HCT116 (cell line): ENCODE measurements around the gene TMEM117. TPM values are rescaled to one million over a fixed set of nuclear protein-coding genes. Genes with fewer than 3 reads are reported as not detected.

ENCODE experiments used
- ATAC-seq: fragments of 200-7000 bp; cut with Tn5 transposase; 2 replicates; pipeline ENCODE4 v1.9.1; 2020; ENCODE audit warnings: mild to moderate bottlenecking, moderate library complexity
- BruUV-seq: library from RNA; stranded (reverse); fragments of 400-500 nt; replicated peaks from 2 replicates; lab custom pipeline; 2021; lab: Mats Ljungman, UMichigan
- CTCF ChIA-PET: fragments of 300-600 bp; sonication (Branson Sonifier 250); formaldehyde crosslinking; loops from one replicate; lab custom pipeline; 2021; ENCODE audit warnings: antibody characterized with exemption; lab: Charles Lee
- POLR2A ChIA-PET: fragments of 300-600, 350-600 bp; sonication (Branson Sonifier 250); formaldehyde crosslinking; loops from one replicate; lab custom pipeline; 2021; ENCODE audit warnings: antibody characterized with exemption; lab: Charles Lee
- RAD21 ChIA-PET, 2 experiments: fragments of 300-600 bp; sonication (Branson Sonifier 250); formaldehyde crosslinking; loops; one replicate each; lab custom pipeline; 2023; ENCODE audit warnings: low total read pairs in 2 of 2; ENCODE audit not compliant: uncharacterized antibody in 2 of 2, unreplicated experiment in 2 of 2, low non-redundant PET in 1 of 2; lab: Charles Lee
- DNase-seq: peaks from one replicate; pipeline ENCODE4 v3.0.0-alpha.2; 2010; ENCODE audit warnings: low read depth, low spot score
- H2AFZ ChIP-seq: fragments of 200-600 bp; shearing (Covaris generic), sonication (generic); 2 replicates; pipeline ENCODE4 v1.6.1; 2017; ENCODE audit warnings: low read depth, mixed run types, mixed read lengths, antibody characterized with exemption, low read length; ENCODE audit not compliant: poor library complexity, severe bottlenecking
- H3K27ac ChIP-seq: 2 replicates; pipeline ENCODE4 v1.5.1; 2012; ENCODE audit warnings: low read depth, low read length
- H3K27me3 ChIP-seq: fragments of 200-600 bp; sonication (generic); 2 replicates; pipeline ENCODE4 v1.6.1; 2016; ENCODE audit warnings: mixed run types, low read length, mixed read lengths; ENCODE audit not compliant: insufficient read depth
- H3K36me3 ChIP-seq, 2 experiments: fragments of 200-500 bp in 1 of 2; fragments of 200-600 bp in 1 of 2; sonication (Bioruptor generic) in 1 of 2; sonication (generic) in 1 of 2; 2 replicates each; pipeline versions ENCODE4 v1.5.1 to v1.6.1; 2014 to 2016; ENCODE audit warnings: low read length in 2 of 2, inconsistent platforms in 1 of 2, mixed read lengths in 1 of 2, mixed run types in 1 of 2; ENCODE audit not compliant: insufficient read depth in 2 of 2, control insufficient read depth in 1 of 2
- H3K4me1 ChIP-seq, 2 experiments: fragments of 200-600 bp in 1 of 2; sonication (generic) in 1 of 2; 2 replicates each; pipeline versions ENCODE4 v1.5.1 to v1.6.1; 2012 to 2017; ENCODE audit warnings: low read length in 2 of 2, inconsistent platforms in 1 of 2, mild to moderate bottlenecking in 1 of 2, mixed read lengths in 1 of 2, mixed run types in 1 of 2, moderate library complexity in 1 of 2; ENCODE audit not compliant: insufficient read depth in 2 of 2, control insufficient read depth in 1 of 2
- H3K4me2 ChIP-seq: fragments of 200-600 bp; sonication (generic); 2 replicates; pipeline ENCODE4 v1.6.1; 2017; ENCODE audit warnings: mixed run types, low read length, mixed read lengths
- H3K4me3 ChIP-seq, 2 experiments: fragments of 200-600 bp in 1 of 2; sonication (generic) in 1 of 2; replicated peaks in 1 of 2; 2 replicates each; pipeline ENCODE4 v1.5.1; 2011 to 2016; ENCODE audit warnings: low read length in 2 of 2, control low read depth in 1 of 2, low read depth in 1 of 2, mild to moderate bottlenecking in 1 of 2, mixed read lengths in 1 of 2, mixed run types in 1 of 2
- H3K79me2 ChIP-seq: fragments of 200-600 bp; sonication (generic); 2 replicates; pipeline ENCODE4 v1.6.1; 2017; ENCODE audit warnings: mild to moderate bottlenecking, mixed run types, low read length, moderate library complexity, mixed read lengths; ENCODE audit not compliant: insufficient read depth
- H3K9ac ChIP-seq: fragments of 200-600 bp; sonication (generic); 2 replicates; pipeline ENCODE4 v1.6.1; 2016; ENCODE audit warnings: low read length, mixed read lengths
- H3K9me2 ChIP-seq: fragments of 200-600 bp; sonication (generic), shearing (Covaris generic); 2 replicates; pipeline ENCODE4 v1.6.1; 2017; ENCODE audit warnings: mixed run types, mild to moderate bottlenecking, moderate library complexity; ENCODE audit not compliant: insufficient read depth
- H3K9me3 ChIP-seq, 2 experiments: fragments of 200-500 bp in 1 of 2; fragments of 200-600 bp in 1 of 2; sonication (Bioruptor generic) in 1 of 2; sonication (generic) in 1 of 2; 2 replicates each; pipeline ENCODE4 v1.6.1; 2014 to 2017; ENCODE audit warnings: low read length in 2 of 2, mixed read lengths in 2 of 2, inconsistent platforms in 1 of 2, low read depth in 1 of 2, mild to moderate bottlenecking in 1 of 2, mixed run types in 1 of 2, moderate library complexity in 1 of 2; ENCODE audit not compliant: control insufficient read depth in 1 of 2, insufficient read depth in 1 of 2
- H4K20me1 ChIP-seq: fragments of 200-600 bp; sonication (generic), shearing (Covaris generic); 2 replicates; pipeline ENCODE4 v1.6.1; 2017; ENCODE audit warnings: mixed run types, mild to moderate bottlenecking, moderate library complexity; ENCODE audit not compliant: insufficient read depth
- JUND ChIP-seq: IDR thresholded peaks from 2 replicates; pipeline ENCODE4 v1.6.1; 2012
- REST ChIP-seq: IDR thresholded peaks from 2 replicates; pipeline ENCODE4 v1.6.1; 2012; ENCODE audit warnings: low read depth
- SRF ChIP-seq: IDR thresholded peaks from 2 replicates; pipeline ENCODE4 v1.6.1; 2012; ENCODE audit warnings: low read depth
- ZBTB33 ChIP-seq: IDR thresholded peaks from 2 replicates; pipeline ENCODE4 v1.6.1; 2011; ENCODE audit warnings: mild to moderate bottlenecking, low read length, moderate library complexity; ENCODE audit not compliant: insufficient replicate concordance; ENCODE audit errors: extremely low read depth
- ZNF274 ChIP-seq: fragments of 200-500 bp; sonication (Bioruptor generic); IDR thresholded peaks from 2 replicates; pipeline ENCODE4 v1.6.1; 2014; ENCODE audit warnings: mild to moderate bottlenecking, low read depth, low read length, inconsistent platforms
- intact Hi-C: fragments of 100-400 bp; cut with micrococcal nuclease; formaldehyde crosslinking; loops from 2 replicates; pipeline ENCODE4 v1.10.0; 2022
- total RNA-seq: library from RNA; stranded (reverse); gene quantifications from one replicate; pipeline ENCODE4 v1.2.1, GENCODE V29; 2021; ENCODE audit not compliant: unreplicated experiment

The TMEM117 gene
- total RNA-seq, 1 experiment from 2014 or later: 3.6 TPM

GRCh38 chr12:44294649-44295048 is 458.8 kb downstream of the TMEM117 start:
- TF ChIP-seq SRF (no peak), REST (no peak), JUND (no peak), ZBTB33 (no peak), ZNF274 (no peak)
- no peaks in the 10 kb centered on the region for H3K4me1 ChIP-seq
- intact Hi-C loops: no loop called here
- RAD21 ChIA-PET: no interaction called here
- DNase-seq (no peak), ATAC-seq (no peak)
- no peaks in the 10 kb centered on the region for H3K9me2 ChIP-seq
- no peak overlapping the region for H3K4me3 ChIP-seq
- no peaks in the 10 kb centered on the region for H3K36me3 ChIP-seq
- H3K27me3 ChIP-seq: no peaks in the 10 kb centered on the region
- no TSS peak for BruUV-seq
- no peak overlapping the region for H3K9ac ChIP-seq
- CTCF ChIA-PET: no interaction called here
- H3K4me2 ChIP-seq: no peak overlapping the region
- H3K27ac ChIP-seq: no peak overlapping the region
- H3K79me2 ChIP-seq: no peaks in the 10 kb centered on the region
- no peaks in the 10 kb centered on the region for H4K20me1 ChIP-seq
- no peaks in the 10 kb centered on the region for H3K9me3 ChIP-seq
- POLR2A ChIA-PET: no interaction called here
- no peak overlapping the region for H2AFZ ChIP-seq
